NCI-H128 (cell line): Measurements from ENCODE around the gene KRT4.
"Not testable (repeated sequence)": the region's sequence is repeated elsewhere in the genome, so short reads cannot be mapped to it uniquely, and the experiment has no call there.

Source experiments
- DNase-seq: peaks from one replicate; lab custom pipeline; 2025; ENCODE audit not compliant: unreplicated experiment; lab: John Stamatoyannopoulos, UW

KRT4 gene

DNA sequence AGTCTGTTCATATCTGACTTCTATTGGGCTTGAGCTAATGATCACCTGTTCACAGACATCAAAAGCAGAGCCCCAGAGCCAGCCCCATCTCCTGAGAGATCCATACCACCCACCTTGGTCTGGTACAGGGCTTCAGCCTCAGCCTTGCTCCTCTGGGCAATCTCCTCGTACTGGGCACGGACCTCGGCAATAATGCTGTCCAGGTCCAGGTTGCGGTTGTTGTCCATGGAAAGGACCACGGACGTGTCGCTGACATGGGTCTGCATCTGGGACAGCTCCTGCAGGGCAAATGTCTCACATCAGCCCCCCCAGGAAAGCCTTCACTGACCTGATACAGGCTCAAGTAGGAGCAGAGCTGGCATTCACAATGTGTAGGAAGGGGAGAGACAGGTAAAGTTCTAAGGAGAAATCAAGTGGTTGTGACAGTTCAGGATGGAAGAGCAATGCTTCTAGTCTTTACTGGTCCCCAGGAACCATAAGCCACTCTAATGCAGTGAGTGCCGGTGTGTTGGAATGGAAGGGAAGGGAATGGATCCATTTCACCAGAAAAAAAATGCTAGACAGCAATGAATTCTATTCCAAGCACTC lies 5.2 kb downstream of the KRT4 start:
- DNase-seq, result no peak

DNA sequence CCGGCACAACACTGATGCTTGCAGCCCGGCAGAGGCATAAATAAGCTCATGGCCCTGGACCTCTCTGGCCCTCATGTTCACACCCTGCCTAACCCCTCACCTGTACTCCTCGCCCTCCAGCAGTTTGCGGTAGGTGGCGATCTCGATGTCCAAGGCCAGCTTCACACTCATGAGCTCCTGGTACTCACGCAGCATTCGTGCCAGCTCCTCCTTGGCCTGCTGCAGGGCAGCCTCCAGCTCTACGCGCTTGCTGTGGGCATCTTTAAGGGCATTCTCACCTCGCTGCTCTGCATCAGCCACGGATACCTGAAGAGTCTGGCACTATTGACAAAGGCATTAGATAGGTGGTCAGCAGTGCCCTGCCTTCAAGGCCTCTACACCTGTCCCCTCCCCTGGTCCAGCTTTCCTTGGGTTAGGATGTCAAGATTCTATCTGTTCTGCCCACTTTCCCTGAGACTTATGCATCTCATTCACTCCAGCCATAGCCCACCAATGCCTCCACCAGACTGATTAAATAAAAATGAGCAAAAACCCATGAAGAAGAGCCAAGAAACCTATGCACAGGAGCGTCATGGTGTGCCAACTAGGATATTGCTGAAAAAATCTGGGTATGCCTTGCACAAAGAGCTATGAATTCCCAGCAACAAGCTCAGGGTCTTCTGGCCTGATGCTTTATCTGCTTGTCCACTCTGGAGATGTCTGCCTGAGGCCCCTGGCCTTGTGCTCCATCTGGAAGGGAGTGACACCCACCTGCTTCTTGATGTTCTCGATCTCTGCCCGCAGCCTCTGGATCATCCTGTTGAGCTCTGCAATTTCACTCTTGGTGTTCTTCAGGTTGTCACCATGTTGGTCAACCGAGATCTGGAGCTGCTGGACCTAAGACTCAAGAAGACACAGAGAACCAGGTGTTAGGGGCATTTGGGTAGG lies 6.1 kb downstream of the KRT4 start:
- no peak for DNase-seq

DNA sequence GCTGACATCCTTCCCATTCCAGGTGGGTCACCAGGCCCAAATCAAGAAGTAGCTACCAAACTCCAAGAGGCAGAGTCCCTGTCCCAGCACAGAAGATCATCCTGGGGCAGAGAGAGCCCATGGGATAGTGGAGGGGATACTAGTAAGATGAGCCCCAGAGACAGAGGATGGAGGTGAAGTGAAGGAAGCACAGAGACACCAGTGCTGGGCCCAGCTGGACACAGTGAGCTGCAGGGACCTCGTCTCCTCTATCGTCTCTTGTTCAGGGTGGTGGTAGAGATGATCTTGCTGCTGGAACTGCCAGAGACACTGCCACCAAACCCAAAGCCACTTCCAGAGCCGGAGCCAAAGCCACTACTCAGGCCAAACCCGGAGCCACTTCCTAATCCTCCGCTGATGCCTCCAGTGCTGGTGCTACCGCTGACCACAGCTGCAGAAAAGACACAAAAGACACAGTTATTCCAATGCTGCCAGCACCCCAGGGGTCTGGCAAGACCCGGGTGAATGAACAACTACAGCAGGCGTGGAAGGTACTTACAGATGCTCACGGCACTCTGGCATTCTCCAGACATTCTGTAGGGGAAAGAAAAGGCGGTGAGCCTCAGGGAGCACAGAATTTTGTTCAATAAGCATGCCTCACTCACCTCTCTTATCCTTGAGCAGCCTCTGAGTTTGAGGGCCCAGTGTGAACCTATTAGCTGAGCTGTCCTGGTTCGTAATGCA lies 6.9 kb downstream of the KRT4 start:
- DNase-seq, result no peak

DNA sequence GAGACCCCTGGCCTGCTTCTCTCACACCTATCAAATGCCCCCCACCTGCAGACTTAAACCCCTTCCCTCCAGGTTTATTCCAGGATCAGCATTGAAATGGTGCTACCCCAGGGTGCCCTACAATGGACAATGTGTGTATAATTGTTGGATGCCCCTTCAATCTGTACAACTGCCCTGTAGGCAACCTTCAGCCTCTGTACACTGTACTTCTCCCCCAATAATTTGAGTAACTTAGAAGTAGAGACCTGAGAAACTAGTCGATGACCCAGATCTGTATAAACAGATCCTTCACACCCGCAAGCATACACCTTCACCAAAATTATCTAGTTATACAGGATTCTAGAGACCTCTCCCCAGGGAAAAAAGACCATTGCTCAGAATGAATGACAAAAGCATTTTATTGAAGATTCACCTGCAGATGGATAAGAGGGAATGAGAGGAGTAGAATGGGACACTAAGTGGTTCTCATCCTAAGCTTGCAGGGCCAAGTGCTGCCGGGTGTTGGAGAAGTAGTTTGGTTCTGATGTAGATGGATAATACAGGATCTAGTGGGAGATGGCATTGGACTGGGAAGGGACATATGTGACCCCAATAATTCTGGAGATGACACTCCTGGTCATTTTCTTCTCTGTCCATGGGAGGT lies 7.6 kb downstream of the KRT4 start:
- no peak for DNase-seq

DNA sequence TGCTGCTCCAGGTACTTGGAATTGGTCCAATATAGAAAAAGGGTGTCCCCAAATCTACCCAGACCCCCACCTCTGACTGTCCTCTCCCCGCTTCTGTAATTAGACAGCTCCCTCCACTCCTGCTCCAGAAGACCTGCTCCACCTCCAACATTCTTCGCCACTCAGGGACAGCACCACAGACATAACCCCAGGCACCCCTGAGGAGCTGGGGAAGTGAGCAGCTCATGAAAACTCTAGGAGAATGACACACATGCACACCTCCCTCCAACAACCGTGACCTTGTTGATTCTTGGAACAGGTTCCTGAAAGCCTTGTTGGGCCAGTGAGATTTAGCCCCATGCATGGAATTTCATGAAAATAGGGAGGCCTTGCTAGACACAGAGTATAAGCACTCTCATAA lies 8.2 kb downstream of the KRT4 start:
- DNase-seq, result no peak

DNA sequence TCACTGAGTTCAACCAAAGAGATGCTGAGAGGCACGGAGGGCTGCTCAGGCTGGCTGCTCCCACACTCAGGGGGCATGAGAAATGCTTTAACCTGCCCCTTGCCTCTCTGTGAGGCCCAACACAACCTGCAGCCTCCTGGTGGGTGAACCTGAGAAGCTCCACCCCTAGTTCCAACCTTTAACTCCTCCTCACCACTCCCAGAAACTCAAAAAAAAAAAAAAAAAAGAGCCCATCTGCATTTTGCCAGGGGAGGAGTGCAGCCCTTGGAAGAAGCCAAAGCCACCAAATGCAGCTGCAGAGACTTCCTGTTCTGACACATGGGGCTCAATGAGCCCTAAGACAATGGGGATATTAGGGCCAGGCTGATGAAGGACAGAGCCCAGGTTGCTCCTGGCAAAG lies 8.9 kb downstream of the KRT4 start:
- DNase-seq, result no peak

DNA sequence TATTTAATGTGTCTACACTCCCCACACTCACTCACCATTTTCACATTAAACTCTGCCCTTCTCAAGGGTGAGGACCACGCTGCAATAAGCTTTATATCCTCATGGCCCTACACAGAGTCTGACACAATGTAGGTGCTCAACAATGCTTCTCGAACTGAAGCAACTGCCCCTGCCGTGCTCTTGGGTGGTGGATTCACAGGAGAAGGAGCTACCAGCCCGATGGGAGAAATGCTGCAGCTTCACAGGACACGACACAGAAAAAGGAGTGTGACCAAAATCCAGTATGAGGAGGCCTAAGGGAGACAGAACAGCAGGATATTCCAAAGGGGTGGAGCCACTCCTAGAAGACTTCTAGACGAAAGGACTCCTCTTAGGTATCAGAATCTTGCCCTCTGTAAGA lies 11.5 kb downstream of the KRT4 start:
- no peak for DNase-seq

DNA sequence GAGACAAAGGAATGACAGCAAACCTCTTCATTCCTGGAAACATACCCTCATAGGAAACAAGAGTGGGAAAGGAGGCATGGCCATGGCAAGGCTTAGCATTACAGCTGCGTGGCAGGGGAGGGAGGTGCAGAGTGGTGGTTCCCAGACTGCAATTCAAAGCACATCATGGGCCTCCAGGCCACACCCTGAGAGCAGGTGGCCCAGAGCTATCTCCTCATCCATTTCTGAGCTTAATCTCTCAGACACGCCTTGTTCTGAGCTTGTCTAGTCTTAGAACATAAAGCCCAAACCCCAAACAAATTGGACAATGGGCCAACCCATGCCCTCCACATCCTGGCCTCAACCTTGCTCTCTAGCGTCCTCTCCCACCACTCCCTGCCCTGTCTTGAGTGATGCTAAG lies 12.1 kb downstream of the KRT4 start:
- DNase-seq, result no peak

DNA sequence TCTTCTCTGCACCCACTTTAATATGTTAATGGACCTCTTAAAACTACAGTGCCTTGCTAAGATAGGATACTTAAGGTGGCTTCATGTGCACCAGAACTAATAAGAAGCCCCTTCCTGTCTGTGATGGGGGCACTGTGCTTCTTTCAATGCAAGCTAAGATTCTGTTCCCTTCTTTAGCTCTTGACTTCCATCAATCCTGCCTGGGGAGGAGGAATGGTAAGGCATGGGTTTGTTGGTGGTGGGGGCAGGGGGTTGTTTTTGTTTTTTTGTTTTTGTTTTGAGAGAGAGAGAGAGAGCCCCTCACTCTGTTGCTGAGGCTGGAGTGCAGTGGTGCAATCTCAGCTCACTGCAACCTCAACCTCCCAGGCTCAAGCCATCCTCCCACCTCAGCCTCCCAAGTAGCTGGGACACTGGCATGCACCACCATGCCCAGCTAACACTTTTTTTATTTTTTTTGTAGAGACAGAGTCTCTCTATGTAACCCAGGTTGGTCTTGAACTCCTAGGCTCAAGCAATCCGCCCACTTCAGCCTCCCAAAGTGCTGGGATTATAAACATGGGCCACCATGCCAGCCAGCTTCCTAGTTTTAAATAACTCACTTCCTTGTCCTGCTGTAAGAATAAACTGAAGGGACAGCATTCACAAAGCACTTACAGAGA lies 13.5 kb downstream of the KRT4 start:
- DNase-seq, result no peak

DNA sequence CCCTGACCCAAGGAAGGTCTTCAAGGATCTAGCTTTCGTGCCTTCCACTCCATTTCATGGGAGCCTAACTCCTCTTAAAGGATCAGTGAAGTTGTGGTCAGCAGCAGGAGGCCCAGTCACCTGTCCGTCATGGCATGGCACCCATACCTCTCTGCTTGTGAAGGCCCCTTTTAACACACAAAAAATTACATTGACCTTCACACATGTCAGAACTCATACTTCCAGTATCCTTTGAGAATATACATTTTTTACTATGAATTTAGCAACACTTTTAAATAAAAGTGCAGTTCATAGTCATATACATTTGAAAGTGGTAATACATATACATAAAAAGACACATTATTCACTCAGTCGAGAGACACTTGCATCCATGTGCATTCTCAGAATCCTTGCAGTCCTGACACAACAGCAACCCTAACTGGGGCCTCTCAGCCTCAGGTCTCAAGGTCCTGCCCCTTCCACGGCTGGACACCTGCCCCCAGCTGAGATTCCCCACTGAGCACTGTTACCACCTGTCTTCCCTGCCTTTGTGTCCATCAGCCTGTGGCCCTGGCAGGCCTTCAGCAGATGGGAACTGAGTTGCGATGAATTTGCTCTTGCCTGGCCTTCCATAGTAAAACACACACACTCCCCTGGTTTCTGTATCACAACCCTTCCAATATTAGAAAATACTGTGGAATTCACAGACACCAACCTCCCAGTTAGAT lies 14.3 kb downstream of the KRT4 start:
- no peak for DNase-seq

DNA sequence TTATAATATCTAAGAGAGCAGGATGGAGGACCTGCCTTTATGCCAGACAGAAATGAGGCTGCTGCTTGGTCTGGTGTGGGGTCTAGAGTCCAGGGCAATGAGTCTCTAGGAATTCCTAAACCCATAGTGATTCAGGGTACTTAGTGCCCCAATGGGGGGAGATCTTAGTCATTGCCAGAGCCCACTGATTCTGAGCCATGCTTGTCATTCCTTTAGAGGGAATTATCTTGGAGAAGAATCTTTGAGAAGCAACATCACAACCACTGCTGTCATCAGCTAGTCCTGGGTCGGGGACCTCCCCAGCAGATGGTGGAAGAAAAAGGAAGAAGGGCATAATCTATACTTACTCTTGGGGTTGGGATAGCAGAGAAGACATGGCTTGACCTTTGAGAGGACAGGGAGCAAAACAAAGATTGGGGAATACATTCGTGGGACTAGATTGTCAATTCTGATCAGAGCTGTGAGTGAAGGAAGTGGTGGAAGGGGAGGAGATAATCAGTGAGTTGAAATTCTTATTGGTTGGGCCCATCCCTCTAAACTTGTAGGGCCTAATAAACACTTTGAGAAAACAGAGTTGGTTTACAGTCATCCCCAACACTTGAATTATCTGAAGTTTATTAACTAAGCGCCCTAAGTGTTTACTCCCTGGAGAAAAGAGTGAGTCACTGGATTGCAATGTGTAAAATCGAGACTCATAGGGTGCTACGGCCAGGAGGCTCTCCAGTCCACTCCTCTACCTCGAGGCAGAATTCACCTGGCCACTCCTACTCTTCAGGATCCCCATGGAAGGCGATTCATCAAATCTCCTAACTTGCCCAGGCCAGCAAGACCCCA lies 15.0 kb downstream of the KRT4 start:
- DNase-seq, result no peak

DNA sequence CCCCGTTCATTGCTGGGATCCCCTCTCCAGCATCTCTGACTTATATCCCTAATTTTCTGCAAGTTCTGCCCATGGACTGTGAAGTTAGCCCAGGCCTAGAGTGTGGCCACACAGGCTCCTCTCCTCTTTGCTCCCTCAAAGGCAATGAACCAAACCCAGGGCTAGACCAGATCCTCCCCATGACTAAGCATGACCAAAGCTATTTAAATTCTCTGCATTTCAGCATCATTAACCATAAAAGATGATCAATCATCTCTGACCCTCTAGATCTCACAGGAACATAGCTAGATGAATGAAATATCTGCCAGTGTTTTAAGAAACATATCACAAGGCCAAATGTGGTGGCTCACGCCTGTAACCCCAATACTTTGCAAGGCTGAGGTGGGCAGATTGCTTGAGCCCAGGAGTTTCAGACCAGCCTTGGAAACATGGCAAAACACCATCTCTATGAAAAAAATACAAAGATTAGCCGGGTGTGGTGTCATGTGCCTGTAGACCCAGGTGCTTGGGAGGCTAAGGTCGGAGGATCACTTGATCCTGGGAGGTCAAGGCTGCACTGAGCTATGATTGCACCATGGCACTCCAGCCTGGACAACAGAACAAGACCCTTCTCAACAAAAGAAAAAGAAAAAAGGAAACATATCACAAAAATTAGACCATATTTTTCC lies 15.8 kb downstream of the KRT4 start:
- no peak for DNase-seq

DNA sequence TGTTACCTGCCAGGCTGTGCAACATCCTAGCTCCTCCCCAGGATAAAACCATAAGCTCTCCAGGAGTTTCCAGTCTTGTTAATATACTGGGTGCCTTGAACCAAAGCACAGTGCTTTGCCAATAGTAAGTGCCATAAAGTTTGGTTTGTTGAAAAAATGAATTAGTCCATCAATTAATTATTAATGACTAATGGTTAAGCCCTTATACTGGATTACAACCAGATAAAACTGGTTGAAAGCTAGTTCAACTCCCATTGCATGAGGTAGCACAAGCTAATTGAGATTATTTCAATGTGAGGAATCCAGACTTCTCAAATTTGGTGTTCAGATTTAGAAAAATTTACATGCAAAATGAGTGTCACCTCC lies 16.4 kb downstream of the KRT4 start:
- no peak for DNase-seq

DNA sequence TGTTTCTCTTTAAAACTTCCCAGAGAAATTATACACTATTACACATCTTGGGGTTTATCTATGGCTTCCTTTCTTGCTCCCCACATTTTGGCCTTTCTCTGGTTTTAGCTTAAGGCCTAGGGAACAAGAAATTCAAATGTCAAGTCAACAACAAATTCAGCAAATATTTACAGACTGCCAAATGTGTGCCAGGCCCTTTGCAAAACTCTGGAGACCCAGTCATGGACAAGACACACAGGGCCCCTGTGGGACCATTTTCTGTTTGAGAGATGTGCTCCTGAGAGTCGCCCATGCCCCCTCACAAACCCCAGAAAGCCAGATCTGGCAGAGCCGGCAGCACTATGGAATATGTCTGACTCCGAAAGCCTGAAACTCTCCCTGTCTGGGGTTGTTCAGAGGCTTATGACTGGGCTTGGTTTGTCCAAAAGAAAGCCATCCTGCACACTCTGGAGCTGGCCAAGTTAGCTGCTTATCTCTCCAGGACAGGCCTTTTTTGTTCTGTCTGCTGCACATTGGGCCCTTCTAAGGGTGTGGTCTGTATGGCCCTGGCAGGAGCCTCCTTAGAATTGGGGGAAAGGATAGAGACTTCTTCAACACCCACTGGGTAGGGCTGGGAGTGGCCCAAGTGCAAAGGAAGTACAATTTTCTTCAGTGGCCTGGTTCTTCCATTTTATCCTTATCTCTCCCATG lies 16.9 kb downstream of the KRT4 start:
- no peak for DNase-seq

DNA sequence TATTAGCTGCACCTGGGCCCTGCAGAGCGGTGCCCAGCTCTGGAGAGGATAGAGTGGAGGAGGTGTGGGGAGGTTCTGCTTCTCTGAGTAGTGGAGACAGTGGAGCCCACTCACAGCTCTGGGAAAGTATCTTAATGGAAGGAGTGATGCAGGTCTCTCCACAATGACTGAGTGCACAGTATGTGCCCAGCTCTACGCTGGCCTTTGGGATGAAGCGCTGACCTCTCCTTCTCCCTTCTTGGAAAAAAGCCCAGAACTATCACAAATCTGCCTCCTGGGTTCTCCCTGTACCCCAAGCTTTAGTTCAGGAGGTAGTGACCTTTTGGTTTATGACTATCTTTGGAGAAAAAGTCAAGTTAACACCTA lies 17.5 kb downstream of the KRT4 start:
- no peak for DNase-seq

DNA sequence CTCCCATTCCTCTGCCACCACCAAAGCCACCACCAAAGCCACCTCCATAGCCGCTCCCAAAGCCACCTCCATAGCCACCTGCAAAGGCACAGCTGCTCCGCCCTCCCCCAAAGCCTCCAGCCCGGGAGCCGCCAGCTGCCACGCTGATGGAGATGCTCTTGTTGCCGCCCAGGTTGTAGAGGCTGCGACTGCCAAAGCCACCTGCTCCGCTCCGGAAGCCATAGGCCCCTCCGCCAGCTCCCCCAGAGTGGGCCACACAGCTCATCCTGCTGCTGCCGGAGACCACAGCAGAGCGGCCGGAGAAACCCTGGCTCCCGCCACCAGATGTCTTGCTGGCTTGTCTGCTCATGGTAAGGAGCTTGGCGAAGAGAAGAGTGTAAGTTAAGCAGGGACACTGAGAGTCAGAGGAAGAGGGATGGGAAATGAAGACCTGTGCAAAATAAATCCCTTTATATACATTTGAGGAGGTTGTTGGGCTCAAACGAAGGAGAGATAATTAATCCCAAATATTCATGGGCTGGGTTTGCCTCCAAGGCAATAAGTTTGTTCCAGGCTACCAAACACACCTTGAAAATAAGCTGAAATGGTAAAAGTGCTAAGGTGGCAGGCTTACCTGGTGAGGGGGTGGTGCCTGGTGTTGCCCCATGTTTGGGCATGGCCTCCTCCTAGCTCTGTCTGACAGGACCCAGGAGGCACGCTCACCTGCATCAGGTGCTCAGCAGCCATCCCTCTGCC lies 18.1 kb downstream of the KRT4 start, which contains the start of gene KRT3:
KRT3 (minus strand) TSS at position 424 of the 735 bp plus-strand sequence; CDS start at position 349, 75 bp downstream.
- DNase-seq, result no peak

DNA sequence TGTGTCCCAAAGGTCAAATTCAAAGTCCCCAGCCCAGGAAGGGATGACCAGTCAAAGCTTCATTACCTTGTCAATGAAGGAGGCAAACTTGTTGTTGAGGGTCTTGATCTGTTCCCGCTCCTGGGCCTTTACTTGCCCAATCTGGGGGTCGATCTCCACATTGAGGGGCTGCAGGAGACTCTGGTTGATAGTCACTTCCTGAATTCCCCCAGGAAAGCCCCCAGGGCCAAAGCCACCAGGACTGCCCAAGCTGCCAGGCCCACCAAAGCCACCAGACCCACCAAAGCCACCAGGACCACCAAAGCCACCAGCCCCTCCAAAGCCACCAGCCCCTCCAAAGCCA lies 18.6 kb downstream of the KRT4 start:
- not testable (repeated sequence) for DNase-seq
